ENCODE data around the gene BAHD1. TPM values are rescaled to one million over a fixed set of nuclear protein-coding genes. Genes with fewer than 3 reads are reported as not detected.

Gene BAHD1
- total RNA-seq, 1 experiment from 2014 or later: 49.1 TPM

GRCh38 chr15:40472171-40472727 lies 31.5 kb downstream of the BAHD1 start:
- Mint-ChIP-seq H3K9me3 (no peaks in the 10 kb centered on the region), H3K27ac (no peak overlapping the region), H3K36me3 (peaks cover 6% of the 10 kb centered on the region; the same call in 1 of the 2 replicates), H3K4me3 (peak overlapping the region; percentile 83), H3K4me1 (peaks cover 33% of the 10 kb centered on the region), H3K27me3 (ENCODE audit: low read depth) (0 out of 2 replicates have a peak, but pooled peaks cover 6% of the 10 kb centered on the region)
- TF ChIP-seq SMAD3 (CRISPR knock-in tag; IDR thresholded peaks at IDR 0.05; ENCODE audit: borderline replicate concordance) (no peak), MAX (CRISPR knock-in tag; IDR thresholded peaks at IDR 0.05) (no peak), HMGXB4 (CRISPR knock-in tag; IDR thresholded peaks at IDR 0.05) (no peak), ZNF219 (CRISPR knock-in tag; IDR thresholded peaks at IDR 0.05; ENCODE audit: borderline replicate concordance) (no peak), FOXJ3 (CRISPR knock-in tag; IDR thresholded peaks at IDR 0.05; ENCODE audit: borderline replicate concordance) (no peak), JUN (CRISPR knock-in tag; IDR thresholded peaks at IDR 0.05) (no peak), ETV6 (CRISPR knock-in tag; IDR thresholded peaks at IDR 0.05) (no peak), SP1 (CRISPR knock-in tag; conservative IDR thresholded peaks at IDR 0.05) (no peak), ZNF512 (CRISPR knock-in tag; IDR thresholded peaks at IDR 0.05; ENCODE audit: borderline replicate concordance) (no peak), SOX15 (CRISPR knock-in tag; IDR thresholded peaks at IDR 0.05) (no peak), CREB1 (CRISPR knock-in tag; IDR thresholded peaks at IDR 0.05) (no peak), ESRRA (CRISPR knock-in tag; IDR thresholded peaks at IDR 0.05; ENCODE audit: borderline replicate concordance) (no peak), USF1 (CRISPR knock-in tag; IDR thresholded peaks at IDR 0.05) (no peak), ZNF671 (CRISPR knock-in tag; IDR thresholded peaks at IDR 0.05) (no peak), ZNF263 (CRISPR knock-in tag; IDR thresholded peaks at IDR 0.05; ENCODE audit: low read depth) (no peak), JAZF1 (CRISPR knock-in tag; IDR thresholded peaks at IDR 0.05) (no peak), CBFB (CRISPR knock-in tag; IDR thresholded peaks at IDR 0.05; ENCODE audit: low read depth) (no peak), AR (CRISPR knock-in tag; IDR thresholded peaks at IDR 0.05) (no peak)
- TF ChIP-seq, protein P1, sequence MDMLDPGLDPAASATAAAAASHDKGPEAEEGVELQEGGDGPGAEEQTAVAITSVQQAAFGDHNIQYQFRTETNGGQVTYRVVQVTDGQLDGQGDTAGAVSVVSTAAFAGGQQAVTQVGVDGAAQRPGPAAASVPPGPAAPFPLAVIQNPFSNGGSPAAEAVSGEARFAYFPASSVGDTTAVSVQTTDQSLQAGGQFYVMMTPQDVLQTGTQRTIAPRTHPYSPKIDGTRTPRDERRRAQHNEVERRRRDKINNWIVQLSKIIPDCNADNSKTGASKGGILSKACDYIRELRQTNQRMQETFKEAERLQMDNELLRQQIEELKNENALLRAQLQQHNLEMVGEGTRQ (CRISPR knock-in tag; IDR thresholded peaks at IDR 0.05): no peak
- TF ChIP-seq, protein P2, sequence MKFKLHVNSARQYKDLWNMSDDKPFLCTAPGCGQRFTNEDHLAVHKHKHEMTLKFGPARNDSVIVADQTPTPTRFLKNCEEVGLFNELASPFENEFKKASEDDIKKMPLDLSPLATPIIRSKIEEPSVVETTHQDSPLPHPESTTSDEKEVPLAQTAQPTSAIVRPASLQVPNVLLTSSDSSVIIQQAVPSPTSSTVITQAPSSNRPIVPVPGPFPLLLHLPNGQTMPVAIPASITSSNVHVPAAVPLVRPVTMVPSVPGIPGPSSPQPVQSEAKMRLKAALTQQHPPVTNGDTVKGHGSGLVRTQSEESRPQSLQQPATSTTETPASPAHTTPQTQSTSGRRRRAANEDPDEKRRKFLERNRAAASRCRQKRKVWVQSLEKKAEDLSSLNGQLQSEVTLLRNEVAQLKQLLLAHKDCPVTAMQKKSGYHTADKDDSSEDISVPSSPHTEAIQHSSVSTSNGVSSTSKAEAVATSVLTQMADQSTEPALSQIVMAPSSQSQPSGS (CRISPR knock-in tag; IDR thresholded peaks at IDR 0.05; ENCODE audit: borderline replicate concordance, low read depth): no peak
- ChIA-PET POLR2A (interaction anchor here (0.6 kb wide), 1 partner anchor 29 kb away, joined by 4 read pairs; no protein-coding TSS in a partner anchor), CTCF (no interaction called here)
- no peak for ATAC-seq
- no peak for DNase-seq (ENCODE audit: low spot score)

Data from WTC11 (cell line).